DND-41 (cell line): Measurements from ENCODE around the gene GRID2.

ENCODE experiments used
- ATAC-seq: fragments of 200-7000 bp; cut with Tn5 transposase; 3 replicates; pipeline ENCODE4 v1.9.1; 2021; ENCODE audit warnings: low read depth; ENCODE audit not compliant: insufficient read depth
- DNase-seq: peaks from one replicate; pipeline ENCODE4 v3.0.0-alpha.2; 2020
- H2AFZ ChIP-seq: 2 replicates; pipeline ENCODE4 v1.6.0; 2012; ENCODE audit warnings: low read depth, low read length
- H3K27ac ChIP-seq: 2 replicates; pipeline ENCODE4 v1.5.1; 2012; ENCODE audit warnings: low read length, inconsistent platforms
- H3K27me3 ChIP-seq: fragments of 200-600 bp; sonication (generic); 2 replicates; pipeline ENCODE4 v1.6.0; 2012; ENCODE audit warnings: low read length, mild to moderate bottlenecking, inconsistent platforms; ENCODE audit not compliant: insufficient read depth, poor library complexity
- H3K36me3 ChIP-seq: 2 replicates; pipeline ENCODE4 v1.5.1; 2012; ENCODE audit warnings: low read length, inconsistent platforms; ENCODE audit not compliant: insufficient read depth
- H3K4me1 ChIP-seq: 2 replicates; pipeline ENCODE4 v1.5.1; 2012; ENCODE audit warnings: mild to moderate bottlenecking, low read length; ENCODE audit not compliant: insufficient read depth
- H3K4me2 ChIP-seq: 2 replicates; pipeline ENCODE4 v1.6.0; 2012; ENCODE audit warnings: mild to moderate bottlenecking, moderate library complexity, low read length, inconsistent platforms; ENCODE audit not compliant: insufficient read depth
- H3K4me3 ChIP-seq, 2 experiments: fragments of 200-600 bp in 1 of 2; shearing (Covaris generic) in 1 of 2; 2 replicates each; pipeline ENCODE4 v1.5.1; 2012 to 2016; ENCODE audit warnings: inconsistent platforms in 2 of 2, low read length in 2 of 2, mild to moderate bottlenecking in 2 of 2, low read depth in 1 of 2, moderate library complexity in 1 of 2
- H3K79me2 ChIP-seq: 2 replicates; pipeline ENCODE4 v1.6.0; 2012; ENCODE audit warnings: low read length, inconsistent platforms; ENCODE audit not compliant: insufficient read depth
- H3K9ac ChIP-seq: 2 replicates; pipeline ENCODE4 v1.6.0; 2012; ENCODE audit warnings: low read depth, mild to moderate bottlenecking, inconsistent platforms, low read length, moderate library complexity
- H3K9me3 ChIP-seq: 2 replicates; pipeline ENCODE4 v1.5.1; 2012; ENCODE audit warnings: low read length, moderate library complexity, mild to moderate bottlenecking, inconsistent platforms; ENCODE audit not compliant: insufficient read depth, severe bottlenecking
- H4K20me1 ChIP-seq: 2 replicates; pipeline ENCODE4 v1.6.0; 2012; ENCODE audit warnings: low read length; ENCODE audit not compliant: insufficient read depth
- CTCF ChIP-seq: IDR thresholded peaks from 2 replicates; pipeline ENCODE4 v1.5.1; 2012; ENCODE audit warnings: borderline replicate concordance, low read length, moderate library complexity, mild to moderate bottlenecking; ENCODE audit not compliant: poor library complexity, severe bottlenecking; ENCODE audit errors: extremely low read depth
- EZH2 ChIP-seq: IDR thresholded peaks from 3 replicates; pipeline ENCODE4 v1.6.1; 2012; ENCODE audit warnings: borderline replicate concordance, low read depth, mild to moderate bottlenecking, moderate library complexity, low read length, inconsistent platforms; ENCODE audit not compliant: severe bottlenecking

GRID2 gene

DNA sequence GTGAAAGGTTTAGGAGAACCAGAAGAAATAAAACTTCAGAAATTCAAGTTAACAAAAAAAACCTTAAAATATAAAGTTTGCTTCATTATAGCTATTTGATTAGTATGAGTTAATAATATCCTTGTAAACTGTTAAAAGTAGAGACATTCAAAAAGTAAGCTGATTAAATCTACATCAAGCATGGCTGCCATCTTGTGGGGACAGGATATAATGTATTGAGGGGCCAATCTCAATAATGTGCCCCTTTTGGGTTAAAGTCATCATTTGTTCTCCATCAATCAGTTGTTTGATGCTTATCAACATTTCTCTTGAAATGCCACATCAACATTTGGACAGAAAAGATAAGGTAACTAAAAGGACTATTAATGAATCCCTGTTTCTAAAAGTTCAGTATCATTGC lies 4.6 kb upstream of the GRID2 start:
- Histone ChIP-seq H3K36me3 (no peaks in the 10 kb centered on the region), H3K9me3 (no peaks in the 10 kb centered on the region), H3K4me1 (no peaks in the 10 kb centered on the region), H3K9ac (no peak overlapping the region), H4K20me1 (no peaks in the 10 kb centered on the region), H3K27ac (no peak overlapping the region), H3K4me2 (no peak overlapping the region), H3K27me3 (no peaks in the 10 kb centered on the region), H3K4me3 (no peak overlapping the region), H3K79me2 (no peaks in the 10 kb centered on the region), H2AFZ (no peak overlapping the region)
- no peak for DNase-seq
- ATAC-seq = no peak
- TF ChIP-seq CTCF = no peak
- TF ChIP-seq EZH2 = no peak

GRCh38 chr4:92304121-92304520 lies 355 bp downstream of the GRID2 start:
- no peaks in the 10 kb centered on the region for H4K20me1 ChIP-seq
- DNase-seq = no peak
- no peak for ATAC-seq
- H2AFZ ChIP-seq = no peak overlapping the region
- H3K9ac ChIP-seq = no peak overlapping the region
- TF ChIP-seq EZH2 = no peak
- no peak for TF ChIP-seq CTCF
- H3K27me3 ChIP-seq = no peaks in the 10 kb centered on the region
- H3K27ac ChIP-seq = no peak overlapping the region
- no peak overlapping the region for H3K4me3 ChIP-seq
- H3K79me2 ChIP-seq = no peaks in the 10 kb centered on the region
- no peaks in the 10 kb centered on the region for H3K4me1 ChIP-seq
- H3K9me3 ChIP-seq = no peaks in the 10 kb centered on the region
- no peak overlapping the region for H3K4me2 ChIP-seq
- no peaks in the 10 kb centered on the region for H3K36me3 ChIP-seq

- TF ChIP-seq CTCF = no peak
- TF ChIP-seq EZH2 = no peak
- Histone ChIP-seq H3K79me2 (no peaks in the 10 kb centered on the region), H3K27me3 (no peaks in the 10 kb centered on the region), H3K9ac (no peak overlapping the region), H3K4me3 (no peak overlapping the region), H2AFZ (no peak overlapping the region), H3K4me1 (no peaks in the 10 kb centered on the region), H3K4me2 (no peak overlapping the region), H3K36me3 (no peaks in the 10 kb centered on the region), H3K27ac (no peak overlapping the region), H3K9me3 (no peaks in the 10 kb centered on the region), H4K20me1 (no peaks in the 10 kb centered on the region)
- DNase-seq (no peak), ATAC-seq (no peak)
These were observed 840 bp downstream of the GRID2 start for GRCh38 chr4:92304606-92305005.
